ENCODE results near the gene REG4. TPM values are rescaled to one million over a fixed set of nuclear protein-coding genes. Genes with fewer than 3 reads are reported as not detected.

REG4 gene
- total RNA-seq, 5 donors from 2014 or later (not counting 1 experiment from before 2014, with no cell fraction given), result 1.6 to 7.7 (median 3.0) TPM

Other genes starting within 250 kb of the REG4 start
- gene ZNF697, start 163.2 kb downstream of the REG4 start, total RNA-seq, result under 1 TPM in 3 of 5 donors, not detected in 2; 0.06 to 0.16 (median 0.09) TPM
- 10 to 100 TPM in 3 of 5 donors, 1 to 10 TPM in 2; 7.8 to 27.4 (median 14.3) TPM for gene PHGDH, start 99.5 kb downstream of the REG4 start, total RNA-seq
- gene HMGCS2, start 42.6 kb downstream of the REG4 start, total RNA-seq, result under 1 TPM in 3 of 5 donors, not detected in 2; 0.35 to 0.82 (median 0.56) TPM
- gene ADAM30, start 85.1 kb upstream of the REG4 start, total RNA-seq, result not detected